ENCODE measurements around the gene COL21A1.
A peak's percentile ranks its signal among the peaks of the same experiment; 100 is the strongest.

The COL21A1 gene

DNA sequence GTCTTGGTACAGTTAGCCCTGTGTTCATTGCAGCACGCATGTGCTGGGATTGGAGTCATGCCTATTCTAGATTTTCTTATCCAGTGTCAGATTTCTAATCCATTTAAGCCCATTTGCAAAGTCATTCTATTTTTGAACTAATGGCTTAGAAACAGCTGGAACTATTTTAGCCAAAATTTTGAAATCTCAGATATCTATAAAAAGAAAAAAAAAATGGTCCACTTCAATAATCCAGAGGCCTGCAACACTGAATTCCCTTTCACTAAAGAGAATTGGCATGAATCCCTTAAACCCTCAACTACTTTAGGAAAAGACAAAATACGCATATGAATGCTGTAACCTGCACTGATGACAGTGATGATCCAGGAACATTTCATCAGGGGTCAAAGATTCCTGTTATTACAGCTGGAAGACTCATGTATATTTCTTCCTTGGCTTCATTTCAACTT, 1.5 kb downstream of the COL21A1 start:
- H3K27ac ChIP-seq (ENCODE audit: low read length): no peak overlapping the region
- no peak overlapping the region for H2AFZ ChIP-seq (ENCODE audit: low read depth, low read length)
- H3K27me3 ChIP-seq (ENCODE audit: low read depth, low read length): no peaks in the 10 kb centered on the region
- no peak overlapping the region for H3K9ac ChIP-seq (ENCODE audit: low read length)
- no peak for TF ChIP-seq EZH2phosphoT487 (IDR thresholded peaks at IDR 0.05; ENCODE audit: low read depth)
- TF ChIP-seq, protein P1, sequence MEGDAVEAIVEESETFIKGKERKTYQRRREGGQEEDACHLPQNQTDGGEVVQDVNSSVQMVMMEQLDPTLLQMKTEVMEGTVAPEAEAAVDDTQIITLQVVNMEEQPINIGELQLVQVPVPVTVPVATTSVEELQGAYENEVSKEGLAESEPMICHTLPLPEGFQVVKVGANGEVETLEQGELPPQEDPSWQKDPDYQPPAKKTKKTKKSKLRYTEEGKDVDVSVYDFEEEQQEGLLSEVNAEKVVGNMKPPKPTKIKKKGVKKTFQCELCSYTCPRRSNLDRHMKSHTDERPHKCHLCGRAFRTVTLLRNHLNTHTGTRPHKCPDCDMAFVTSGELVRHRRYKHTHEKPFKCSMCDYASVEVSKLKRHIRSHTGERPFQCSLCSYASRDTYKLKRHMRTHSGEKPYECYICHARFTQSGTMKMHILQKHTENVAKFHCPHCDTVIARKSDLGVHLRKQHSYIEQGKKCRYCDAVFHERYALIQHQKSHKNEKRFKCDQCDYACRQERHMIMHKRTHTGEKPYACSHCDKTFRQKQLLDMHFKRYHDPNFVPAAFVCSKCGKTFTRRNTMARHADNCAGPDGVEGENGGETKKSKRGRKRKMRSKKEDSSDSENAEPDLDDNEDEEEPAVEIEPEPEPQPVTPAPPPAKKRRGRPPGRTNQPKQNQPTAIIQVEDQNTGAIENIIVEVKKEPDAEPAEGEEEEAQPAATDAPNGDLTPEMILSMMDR (IDR thresholded peaks at IDR 0.05; ENCODE audit: low read depth, low read length): no peak
- H3K36me3 ChIP-seq (replicated peaks; ENCODE audit: low read depth, low read length): no peaks in the 10 kb centered on the region
- no peaks in the 10 kb centered on the region for H3K9me3 ChIP-seq (ENCODE audit: insufficient read depth, low read length)
- H3K4me1 ChIP-seq (ENCODE audit: low read length): peaks cover 12% of the 10 kb centered on the region
- no peaks in the 10 kb centered on the region for H4K20me1 ChIP-seq (ENCODE audit: insufficient read depth, low read length)
- no peak overlapping the region for H3K4me3 ChIP-seq (ENCODE audit: low read length)
- H3K79me2 ChIP-seq (ENCODE audit: low read length): no peaks in the 10 kb centered on the region
- H3K4me2 ChIP-seq (ENCODE audit: low read length): no peak overlapping the region

DNA sequence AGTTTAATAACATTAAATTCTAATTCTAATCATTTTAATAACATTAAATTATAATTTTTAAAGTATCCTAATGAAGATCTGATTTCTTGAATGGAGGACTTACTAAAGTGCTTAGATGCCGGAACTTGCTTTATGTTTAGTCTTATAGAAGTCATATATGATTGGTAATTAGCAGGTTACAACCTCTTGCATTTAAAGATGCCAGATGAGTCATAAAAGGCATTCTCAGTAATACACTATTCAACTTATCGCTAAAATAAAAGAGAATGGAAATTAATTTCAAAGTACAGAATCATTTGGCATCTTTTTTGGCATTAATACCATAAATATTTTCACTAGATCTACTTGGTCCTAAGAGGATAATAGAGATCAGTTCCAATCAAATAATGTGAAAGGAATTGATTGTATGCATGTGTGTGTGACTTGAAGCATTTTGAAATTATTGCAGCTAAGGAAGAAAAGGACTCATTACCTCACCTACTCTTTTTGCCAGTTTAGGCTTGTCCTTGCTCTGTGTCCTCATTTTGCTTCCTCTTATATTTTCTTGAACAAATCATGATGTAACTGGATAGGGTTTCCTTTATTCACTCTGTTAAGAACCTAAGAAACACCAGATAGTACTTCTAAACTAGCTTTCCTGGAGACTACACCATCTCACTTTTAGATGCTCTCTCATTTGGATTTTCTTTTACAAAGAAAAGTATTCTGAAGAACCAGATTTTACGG, 2.7 kb downstream of the COL21A1 start:
- Histone ChIP-seq H3K27me3 (ENCODE audit: low read depth, low read length) (no peaks in the 10 kb centered on the region), H3K4me3 (ENCODE audit: low read length) (no peak overlapping the region), H4K20me1 (ENCODE audit: insufficient read depth, low read length) (no peaks in the 10 kb centered on the region), H3K36me3 (replicated peaks; ENCODE audit: low read depth, low read length) (no peaks in the 10 kb centered on the region), H3K9me3 (ENCODE audit: insufficient read depth, low read length) (no peaks in the 10 kb centered on the region), H3K4me2 (ENCODE audit: low read length) (no peak overlapping the region), H3K27ac (ENCODE audit: low read length) (no peak overlapping the region), H2AFZ (ENCODE audit: low read depth, low read length) (no peak overlapping the region), H3K4me1 (ENCODE audit: low read length) (peaks cover 12% of the 10 kb centered on the region), H3K9ac (ENCODE audit: low read length) (no peak overlapping the region), H3K79me2 (ENCODE audit: low read length) (no peaks in the 10 kb centered on the region)
- TF ChIP-seq EZH2phosphoT487 (IDR thresholded peaks at IDR 0.05; ENCODE audit: low read depth): no peak
- TF ChIP-seq, protein P1 (IDR thresholded peaks at IDR 0.05; ENCODE audit: low read depth, low read length): no peak

DNA sequence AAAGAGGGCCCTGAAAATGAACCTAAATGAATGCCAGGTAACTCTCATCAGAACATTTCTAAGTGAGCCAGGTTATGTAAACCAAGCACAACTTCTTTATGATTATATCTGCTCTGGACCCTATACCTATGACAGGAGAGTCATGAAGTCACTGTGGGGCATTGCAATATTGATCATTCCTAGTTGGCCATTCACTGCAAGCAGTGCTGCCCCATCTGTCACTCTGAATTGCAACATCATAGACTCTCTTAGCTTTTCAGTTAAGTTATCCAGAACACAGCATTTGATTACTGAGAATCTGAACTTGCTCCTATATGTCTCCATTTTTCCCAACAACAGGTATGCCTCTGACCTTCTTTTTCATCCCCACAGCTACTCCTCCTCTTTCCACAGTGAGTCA, 3.3 kb downstream of the COL21A1 start:
- Histone ChIP-seq H3K79me2 (ENCODE audit: low read length) (no peaks in the 10 kb centered on the region), H3K9ac (ENCODE audit: low read length) (no peak overlapping the region), H3K4me2 (ENCODE audit: low read length) (no peak overlapping the region), H4K20me1 (ENCODE audit: insufficient read depth, low read length) (no peaks in the 10 kb centered on the region), H3K27me3 (ENCODE audit: low read depth, low read length) (no peaks in the 10 kb centered on the region), H3K27ac (ENCODE audit: low read length) (no peak overlapping the region), H3K36me3 (replicated peaks; ENCODE audit: low read depth, low read length) (no peaks in the 10 kb centered on the region), H3K9me3 (ENCODE audit: insufficient read depth, low read length) (no peaks in the 10 kb centered on the region), H3K4me3 (ENCODE audit: low read length) (no peak overlapping the region), H3K4me1 (ENCODE audit: low read length) (peaks cover 12% of the 10 kb centered on the region), H2AFZ (ENCODE audit: low read depth, low read length) (no peak overlapping the region)
- TF ChIP-seq EZH2phosphoT487 (IDR thresholded peaks at IDR 0.05; ENCODE audit: low read depth): no peak
- TF ChIP-seq, protein P1 (IDR thresholded peaks at IDR 0.05; ENCODE audit: low read depth, low read length): no peak

DNA sequence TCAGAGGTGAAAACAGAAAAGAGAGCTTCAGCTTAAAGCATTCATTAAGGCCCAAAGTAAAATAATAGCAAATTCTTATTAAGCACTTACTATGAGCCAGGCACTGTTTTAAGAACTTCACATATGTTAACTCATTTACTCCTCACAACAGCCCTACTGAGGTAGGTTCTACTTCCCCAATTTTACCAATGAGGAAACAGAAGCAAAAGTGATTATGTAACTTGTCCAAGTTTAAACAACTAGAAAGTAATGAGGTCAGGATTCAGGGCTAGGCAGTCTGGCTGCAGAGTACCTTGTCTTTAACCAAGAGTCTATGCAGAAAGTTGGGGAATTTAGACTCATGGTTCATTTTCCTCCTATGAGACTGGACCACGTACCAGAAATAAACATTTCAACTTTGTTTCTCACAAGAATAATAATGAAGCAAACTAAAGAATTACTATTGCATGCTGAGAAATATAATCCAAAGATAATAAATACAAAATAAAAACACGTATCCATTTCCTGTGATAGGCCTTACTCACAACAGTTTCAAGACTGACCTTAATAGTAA, 3.8 kb downstream of the COL21A1 start:
- H2AFZ ChIP-seq (ENCODE audit: low read depth, low read length): no peak overlapping the region

More for the DNA sequence above, 3.8 kb downstream of the COL21A1 start:
- TF ChIP-seq EZH2phosphoT487 (IDR thresholded peaks at IDR 0.05; ENCODE audit: low read depth): no peak
- TF ChIP-seq, protein P1 (IDR thresholded peaks at IDR 0.05; ENCODE audit: low read depth, low read length): no peak
- H3K27me3 ChIP-seq (ENCODE audit: low read depth, low read length): no peaks in the 10 kb centered on the region
- no peak overlapping the region for H3K9ac ChIP-seq (ENCODE audit: low read length)
- peaks cover 12% of the 10 kb centered on the region for H3K4me1 ChIP-seq (ENCODE audit: low read length)
- H3K4me3 ChIP-seq (ENCODE audit: low read length): no peak overlapping the region
- H3K27ac ChIP-seq (ENCODE audit: low read length): no peak overlapping the region
- H3K36me3 ChIP-seq (replicated peaks; ENCODE audit: low read depth, low read length): no peaks in the 10 kb centered on the region
- H3K9me3 ChIP-seq (ENCODE audit: insufficient read depth, low read length): no peaks in the 10 kb centered on the region
- H4K20me1 ChIP-seq (ENCODE audit: insufficient read depth, low read length): no peaks in the 10 kb centered on the region
- H3K4me2 ChIP-seq (ENCODE audit: low read length): peak overlapping the region; percentile 14; the same call in 1 of the 2 replicates
- H3K79me2 ChIP-seq (ENCODE audit: low read length): no peaks in the 10 kb centered on the region

Measured in OCI-LY3 (cell line).